ENCODE results near the gene SOX9.

DNA sequence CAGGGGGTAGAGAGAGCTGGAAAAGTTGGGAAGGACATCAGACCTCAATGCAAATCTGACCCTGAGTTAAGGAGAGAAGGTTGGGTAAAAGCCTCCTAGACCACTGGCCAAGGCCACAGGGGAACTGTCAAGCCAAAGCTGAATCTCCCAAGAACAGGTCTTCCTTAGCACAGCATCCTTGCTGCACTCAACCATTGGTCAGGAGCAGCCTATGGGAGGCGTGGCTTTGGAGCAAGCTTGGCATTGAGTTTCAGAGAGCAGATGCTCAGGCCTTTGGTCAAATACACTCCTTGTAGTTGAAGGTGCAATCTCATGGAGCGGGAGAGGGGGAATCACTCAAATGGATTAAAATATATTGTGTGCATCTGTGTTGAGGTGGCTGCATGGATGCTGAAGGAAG lies 21.8 kb downstream of the SOX9 start:
- TF ChIP-seq, protein P1, sequence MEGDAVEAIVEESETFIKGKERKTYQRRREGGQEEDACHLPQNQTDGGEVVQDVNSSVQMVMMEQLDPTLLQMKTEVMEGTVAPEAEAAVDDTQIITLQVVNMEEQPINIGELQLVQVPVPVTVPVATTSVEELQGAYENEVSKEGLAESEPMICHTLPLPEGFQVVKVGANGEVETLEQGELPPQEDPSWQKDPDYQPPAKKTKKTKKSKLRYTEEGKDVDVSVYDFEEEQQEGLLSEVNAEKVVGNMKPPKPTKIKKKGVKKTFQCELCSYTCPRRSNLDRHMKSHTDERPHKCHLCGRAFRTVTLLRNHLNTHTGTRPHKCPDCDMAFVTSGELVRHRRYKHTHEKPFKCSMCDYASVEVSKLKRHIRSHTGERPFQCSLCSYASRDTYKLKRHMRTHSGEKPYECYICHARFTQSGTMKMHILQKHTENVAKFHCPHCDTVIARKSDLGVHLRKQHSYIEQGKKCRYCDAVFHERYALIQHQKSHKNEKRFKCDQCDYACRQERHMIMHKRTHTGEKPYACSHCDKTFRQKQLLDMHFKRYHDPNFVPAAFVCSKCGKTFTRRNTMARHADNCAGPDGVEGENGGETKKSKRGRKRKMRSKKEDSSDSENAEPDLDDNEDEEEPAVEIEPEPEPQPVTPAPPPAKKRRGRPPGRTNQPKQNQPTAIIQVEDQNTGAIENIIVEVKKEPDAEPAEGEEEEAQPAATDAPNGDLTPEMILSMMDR (IDR thresholded peaks at IDR 0.05; ENCODE audit: insufficient read depth, low read length, poor library complexity, severe bottlenecking): no peak
- no peak for TF ChIP-seq EZH2phosphoT487 (conservative IDR thresholded peaks at IDR 0.05; ENCODE audit: low read length)
